ENCODE measurements around the gene BABAM2. TPM values are rescaled to one million over a fixed set of nuclear protein-coding genes. Genes with fewer than 3 reads are reported as not detected.

The BABAM2 gene
- total and polyA plus RNA-seq, 9 of the 15 experiments (the other 6 are each of a cell fraction or from before 2014, with no cell fraction given), result 10.9 to 37.4 (median 25.6) TPM

- no peak for TF ChIP-seq ZNF184 (CRISPR knock-in tag; IDR thresholded peaks at IDR 0.05)
- no peak for TF ChIP-seq CREBBP (IDR thresholded peaks at IDR 0.05; ENCODE audit: low read depth, low read length)
- Histone ChIP-seq H3K9ac (ENCODE audit: insufficient read depth in 1 of 2, low read depth in 2 of 2, low read length in 2 of 2) (no peak overlapping the region), H3K27ac (ENCODE audit: extremely low read depth, low read depth, low read length) (no peak overlapping the region), H2AFZ (ENCODE audit: low read depth, low read length) (no peak overlapping the region), H3K79me2 (ENCODE audit: control insufficient read depth, insufficient read depth, low read length) (no peaks in the 10 kb centered on the region), H3K4me3 (no peak overlapping the region), H3K4me1 (replicated peaks in 1 of 2; ENCODE audit: control insufficient read depth in 2 of 2, insufficient read depth in 2 of 2, low read length in 2 of 2) (no peaks in the 10 kb centered on the region), H3K9me1 (ENCODE audit: control insufficient read depth, insufficient read depth, low read length) (no peaks in the 10 kb centered on the region), H3K4me2 (ENCODE audit: insufficient read depth, low read length) (no peak overlapping the region), H3K36me3 (ENCODE audit: control insufficient read depth, insufficient read depth, low read length) (no peaks in the 10 kb centered on the region), H4K20me1 (replicated peaks; ENCODE audit: control insufficient read depth, insufficient read depth, low read length) (no peaks in the 10 kb centered on the region), H3K9me3 (replicated peaks; ENCODE audit: control insufficient read depth, insufficient read depth, low read depth, low read length) (no peaks in the 10 kb centered on the region), H3K27me3 (ENCODE audit: control insufficient read depth in 2 of 2, insufficient read depth in 2 of 2, low read length in 2 of 2) (no peaks in the 10 kb centered on the region)
- ATAC-seq, result no peak
- 45% methylated on average over 2 of the region's 2 CpGs for WGBS (ENCODE audit: insufficient coverage, low coverage, missing lambda C conversion rate)
- BruUV-seq (replicated peaks), result no TSS peak
- in situ Hi-C loops (cut with MboI) (no loop called here), intact Hi-C loops (cut with micrococcal nuclease) (no loop called here)
- no peak for DNase-seq (ENCODE audit: extremely low read depth in 1 of 4, low spot score in 3 of 4)
- CTCF ChIA-PET (ENCODE audit: low intra/inter-chr PET ratio), result no interaction called here
- FAIRE-seq, result no peak
- POLR2A ChIA-PET, result no interaction called here
These were observed 159.4 kb downstream of the BABAM2 start for GRCh38 chr2:28049899-28050298.

GRCh38 chr2:28052691-28053090, 162.2 kb downstream of the BABAM2 start:
- no peak for TF ChIP-seq ZNF121 (CRISPR knock-in tag; conservative IDR thresholded peaks at IDR 0.05)
- no peak for TF ChIP-seq ZNF76 (CRISPR knock-in tag; IDR thresholded peaks at IDR 0.05; ENCODE audit: borderline replicate concordance)
- TF ChIP-seq RNF2 (IDR thresholded peaks at IDR 0.05), result no peak
- FAIRE-seq, result no peak
- no TSS peak for BruUV-seq (replicated peaks)
- no peak for ATAC-seq
- H3K36me3 ChIP-seq (ENCODE audit: control insufficient read depth, insufficient read depth, low read length), result no peaks in the 10 kb centered on the region
- no peak overlapping the region for H3K27ac ChIP-seq (ENCODE audit: extremely low read depth, low read depth, low read length)
- no peaks in the 10 kb centered on the region for H4K20me1 ChIP-seq (replicated peaks; ENCODE audit: control insufficient read depth, insufficient read depth, low read length)
- intact Hi-C loops (cut with micrococcal nuclease) (no loop called here), in situ Hi-C loops (cut with MboI) (no loop called here)
- no peak overlapping the region for H3K9ac ChIP-seq (ENCODE audit: insufficient read depth in 1 of 2, low read depth in 2 of 2, low read length in 2 of 2)
- H2AFZ ChIP-seq (ENCODE audit: low read depth, low read length), result no peak overlapping the region
- H3K79me2 ChIP-seq (ENCODE audit: control insufficient read depth, insufficient read depth, low read length), result no peaks in the 10 kb centered on the region
- no peaks in the 10 kb centered on the region for H3K27me3 ChIP-seq (ENCODE audit: control insufficient read depth in 2 of 2, insufficient read depth in 2 of 2, low read length in 2 of 2)
- DNase-seq (ENCODE audit: extremely low read depth in 1 of 4, low spot score in 3 of 4), result no peak
- ChIA-PET POLR2A (no interaction called here), CTCF (ENCODE audit: low intra/inter-chr PET ratio) (no interaction called here)
- no peak overlapping the region for H3K4me2 ChIP-seq (ENCODE audit: insufficient read depth, low read length)
- H3K9me3 ChIP-seq (replicated peaks; ENCODE audit: control insufficient read depth, insufficient read depth, low read depth, low read length), result no peaks in the 10 kb centered on the region
- H3K4me3 ChIP-seq, result no peak overlapping the region
- H3K9me1 ChIP-seq (ENCODE audit: control insufficient read depth, insufficient read depth, low read length), result no peaks in the 10 kb centered on the region
- H3K4me1 ChIP-seq (replicated peaks in 1 of 2; ENCODE audit: control insufficient read depth in 2 of 2, insufficient read depth in 2 of 2, low read length in 2 of 2), result no peaks in the 10 kb centered on the region
- 7% methylated on average over 1 of the region's 1 CpG for WGBS (ENCODE audit: insufficient coverage, low coverage, missing lambda C conversion rate)
